A673 (cell line): ENCODE data around the gene CXCL3.

ENCODE experiments used
- CTCF ChIP-seq: fragments of 300-800, 200-600 bp; sonication (generic); conservative IDR thresholded peaks from 2 replicates; pipeline ENCODE4 v1.5.1; 2017; ENCODE audit warnings: low read depth, mild to moderate bottlenecking, antibody characterized with exemption, low read length, moderate library complexity, mixed read lengths
- EZH2 ChIP-seq: fragments of 200-600 bp; sonication (generic); IDR thresholded peaks from 2 replicates; pipeline ENCODE4 v1.6.1; 2017; ENCODE audit warnings: borderline replicate concordance, low read depth, mild to moderate bottlenecking, mixed read lengths, antibody characterized with exemption, low read length; ENCODE audit not compliant: poor library complexity, severe bottlenecking

GRCh38 chr4:74004668-74005067 is 33.8 kb downstream of the CXCL3 start:
- TF ChIP-seq CTCF (no peak), EZH2 (no peak)
